RWPE2 (cell line): ENCODE results near the gene MRPS23.

ENCODE experiments used
- ATAC-seq: fragments of 200-7000 bp; cut with Tn5 transposase; 3 replicates; pipeline ENCODE4 v1.9.1; 2021; ENCODE audit warnings: low read depth
- DNase-seq: peaks from one replicate; pipeline ENCODE4 v3.0.0-alpha.2; 2020; ENCODE audit warnings: low spot score
- H3K27ac ChIP-seq: fragments of 450-650 bp; 2 replicates; pipeline ENCODE4 v1.5.1; 2017; ENCODE audit warnings: mild to moderate bottlenecking; ENCODE audit not compliant: poor library complexity, severe bottlenecking
- H3K27me3 ChIP-seq: fragments of 250-450 bp; sonication (Bioruptor Pico); 2 replicates; pipeline ENCODE4 v1.5.1; 2021; ENCODE audit warnings: mild to moderate bottlenecking, moderate library complexity; ENCODE audit not compliant: insufficient read depth, poor library complexity, severe bottlenecking
- H3K36me3 ChIP-seq: fragments of 250-450 bp; sonication (Bioruptor Pico); 2 replicates; pipeline ENCODE4 v1.5.1; 2020; ENCODE audit warnings: low read depth, mild to moderate bottlenecking, moderate library complexity
- H3K4me1 ChIP-seq: fragments of 250-450 bp; sonication (Bioruptor Pico); 2 replicates; pipeline ENCODE4 v1.5.1; 2021; ENCODE audit warnings: mild to moderate bottlenecking, moderate library complexity; ENCODE audit not compliant: insufficient read depth, poor library complexity, severe bottlenecking
- H3K4me3 ChIP-seq: fragments of 250-450 bp; sonication (Bioruptor Pico); 2 replicates; pipeline ENCODE4 v1.5.1; 2021; ENCODE audit warnings: mild to moderate bottlenecking, moderate library complexity; ENCODE audit not compliant: severe bottlenecking
- H3K9me3 ChIP-seq: fragments of 250-450 bp; sonication (Bioruptor Pico); 2 replicates; pipeline ENCODE4 v1.5.1; 2021; ENCODE audit warnings: mild to moderate bottlenecking, moderate library complexity; ENCODE audit not compliant: severe bottlenecking
- CTCF ChIP-seq: fragments of 450-650 bp; IDR thresholded peaks from one replicate; pipeline ENCODE4 v1.5.1; 2017; ENCODE audit warnings: mild to moderate bottlenecking, moderate library complexity; ENCODE audit not compliant: poor library complexity, severe bottlenecking

Gene MRPS23

GRCh38 chr17:57866319-57866718, 16.5 kb upstream of the MRPS23 start:
- Histone ChIP-seq H3K4me3 (no peak overlapping the region), H3K9me3 (no peaks in the 10 kb centered on the region), H3K27me3 (no peaks in the 10 kb centered on the region), H3K4me1 (peaks cover 31% of the 10 kb centered on the region), H3K27ac (peak overlapping the region; percentile 91), H3K36me3 (peaks cover 23% of the 10 kb centered on the region)
- DNase-seq, result no peak
- no peak for ATAC-seq
- no peak for TF ChIP-seq CTCF

DNA sequence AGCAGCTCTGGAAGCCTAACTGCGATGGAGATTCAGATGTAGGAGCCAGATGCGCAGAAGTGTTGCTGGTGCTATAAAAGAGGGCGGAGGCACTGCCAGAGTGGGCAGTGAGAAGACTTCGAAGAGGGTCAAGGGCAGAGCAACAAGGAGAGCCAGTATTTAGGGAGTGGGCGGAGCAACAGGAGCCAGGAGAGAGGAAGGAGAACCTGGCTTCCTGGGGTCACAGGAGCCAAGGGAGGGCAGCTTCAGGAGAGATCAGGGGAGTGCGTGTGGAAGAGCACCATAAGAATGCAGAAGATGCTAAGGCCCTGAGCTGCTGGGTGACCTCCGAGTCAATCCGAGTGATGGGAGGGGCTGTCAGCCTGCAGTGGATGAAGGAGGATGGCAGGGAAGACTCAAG, 14.4 kb upstream of the MRPS23 start:
- H3K4me1 ChIP-seq, result peaks cover 25% of the 10 kb centered on the region
- no peaks in the 10 kb centered on the region for H3K27me3 ChIP-seq
- H3K27ac ChIP-seq, result no peak overlapping the region
- no peak for DNase-seq
- ATAC-seq, result no peak
- H3K4me3 ChIP-seq, result no peak overlapping the region
- H3K36me3 ChIP-seq, result peaks cover 14% of the 10 kb centered on the region
- no peaks in the 10 kb centered on the region for H3K9me3 ChIP-seq
- no peak for TF ChIP-seq CTCF

- TF ChIP-seq CTCF, result no peak
- no peak for ATAC-seq
- Histone ChIP-seq H3K27ac (no peak overlapping the region), H3K36me3 (peaks cover 8% of the 10 kb centered on the region), H3K9me3 (no peaks in the 10 kb centered on the region), H3K4me1 (peaks cover 14% of the 10 kb centered on the region), H3K4me3 (no peak overlapping the region), H3K27me3 (no peaks in the 10 kb centered on the region)
- no peak for DNase-seq
Observed at GRCh38 chr17:57862694-57863667, 13.1 kb upstream of the MRPS23 start.

DNA sequence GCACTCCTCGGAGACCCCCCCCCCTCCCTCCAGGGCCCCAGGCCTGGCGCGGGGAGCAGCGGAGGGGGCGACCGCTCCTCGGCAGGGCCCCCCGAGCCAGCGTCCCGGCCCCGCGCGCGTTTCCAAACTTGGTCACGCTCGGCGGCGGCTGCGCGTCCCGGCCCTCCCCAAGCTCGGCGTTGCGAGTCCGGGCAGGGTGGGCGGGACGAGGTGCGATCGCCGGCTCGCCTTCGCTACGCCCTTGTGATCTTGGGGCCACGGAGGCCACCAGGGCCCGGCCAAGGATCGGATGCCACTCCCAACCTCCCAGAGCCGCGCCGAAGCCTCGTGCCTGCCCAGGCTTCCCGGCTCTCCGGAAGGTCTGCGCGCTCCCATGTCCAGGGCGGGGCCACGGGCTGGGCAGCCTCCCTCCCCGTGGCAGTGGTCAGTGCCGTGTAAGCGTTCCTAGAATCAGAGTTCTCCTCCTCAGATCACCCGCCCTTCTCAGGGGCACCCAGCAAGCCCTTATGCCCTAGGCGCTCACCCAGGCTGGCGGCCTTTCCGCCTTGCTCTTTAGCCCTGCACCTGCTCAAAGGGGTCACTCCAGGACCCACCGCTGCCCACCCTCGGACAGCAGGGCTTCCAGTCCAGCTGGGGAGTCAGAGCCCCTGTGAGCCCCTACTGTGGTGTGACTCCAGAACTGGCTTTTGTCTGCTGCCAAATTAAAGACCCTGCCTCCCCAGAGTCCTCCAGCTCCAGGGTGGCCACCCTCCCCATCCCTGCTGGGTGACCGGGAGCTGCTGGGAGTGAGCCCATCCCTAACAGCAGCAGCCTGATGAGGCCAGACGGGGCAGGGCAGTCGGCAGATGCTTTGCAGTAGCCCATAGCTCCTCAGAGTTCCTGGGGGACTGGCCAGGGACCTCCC, 12.2 kb upstream of the MRPS23 start:
- DNase-seq, result no peak

More for the DNA sequence above, 12.2 kb upstream of the MRPS23 start:
- Histone ChIP-seq H3K36me3 (peaks cover 6% of the 10 kb centered on the region), H3K9me3 (no peaks in the 10 kb centered on the region), H3K4me1 (peaks cover 6% of the 10 kb centered on the region), H3K27me3 (no peaks in the 10 kb centered on the region), H3K4me3 (peak overlapping the region; percentile 8), H3K27ac (peak overlapping the region; percentile 19)
- TF ChIP-seq CTCF, result no peak
- ATAC-seq, result peak; percentile 40
